ENCODE results near the gene LRSAM1. TPM values are rescaled to one million over a fixed set of nuclear protein-coding genes. Genes with fewer than 3 reads are reported as not detected.

Gene LRSAM1
- total and polyA plus RNA-seq, 9 of the 15 experiments (the other 6 are each of a cell fraction or from before 2014, with no cell fraction given): 0.07 to 16.2 (median 4.7) TPM

DNA sequence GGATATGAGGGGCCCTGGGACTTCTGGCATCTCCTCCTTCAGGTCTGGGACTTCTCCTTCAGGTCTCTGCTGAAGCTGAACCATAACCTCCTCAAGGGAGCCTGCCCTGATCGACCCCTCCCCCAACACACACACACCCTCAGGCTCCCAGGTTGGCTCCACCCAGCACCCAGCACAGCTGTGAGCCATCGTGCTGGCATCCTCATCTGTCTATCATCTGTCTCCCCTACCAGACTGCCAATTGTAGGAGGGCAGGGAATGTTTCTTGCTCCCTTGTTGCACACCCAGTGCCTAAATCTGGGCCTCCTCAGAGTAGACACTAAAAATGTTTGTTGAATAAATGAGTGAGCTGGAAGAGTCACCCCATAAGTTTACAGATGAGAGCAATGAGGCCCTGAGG is 71.4 kb downstream of the LRSAM1 start:
- Histone ChIP-seq H3K4me3 (no peak overlapping the region), H3K27me3 (ENCODE audit: control insufficient read depth in 2 of 2, insufficient read depth in 2 of 2, low read length in 2 of 2) (no peaks in the 10 kb centered on the region), H3K9me3 (replicated peaks; ENCODE audit: control insufficient read depth, insufficient read depth, low read depth, low read length) (peaks cover 31% of the 10 kb centered on the region), H3K4me2 (ENCODE audit: insufficient read depth, low read length) (no peak overlapping the region), H3K9ac (ENCODE audit: insufficient read depth in 1 of 2, low read depth in 2 of 2, low read length in 2 of 2) (no peak overlapping the region), H2AFZ (ENCODE audit: low read depth, low read length) (no peak overlapping the region), H3K9me1 (ENCODE audit: control insufficient read depth, insufficient read depth, low read length) (no peaks in the 10 kb centered on the region), H3K79me2 (ENCODE audit: control insufficient read depth, insufficient read depth, low read length) (no peaks in the 10 kb centered on the region), H3K36me3 (ENCODE audit: control insufficient read depth, insufficient read depth, low read length) (peaks cover 81% of the 10 kb centered on the region), H3K4me1 (replicated peaks in 1 of 2; ENCODE audit: control insufficient read depth in 2 of 2, insufficient read depth in 2 of 2, low read length in 2 of 2) (peaks cover 0 to 5% of the 10 kb centered on the region in 2 experiments; a peak in 1 of 5 replicates), H3K27ac (ENCODE audit: extremely low read depth, low read depth, low read length) (no peak overlapping the region), H4K20me1 (replicated peaks; ENCODE audit: control insufficient read depth, insufficient read depth, low read length) (no peaks in the 10 kb centered on the region)
- ChIA-PET CTCF (ENCODE audit: low intra/inter-chr PET ratio) (no interaction called here), POLR2A (no interaction called here)
- in situ Hi-C loops (cut with MboI): no loop called here
- WGBS (ENCODE audit: insufficient coverage, low coverage, missing lambda C conversion rate): 81% methylated on average over 2 of the region's 2 CpGs
- intact Hi-C loops (cut with micrococcal nuclease): loop anchor here (5.0 kb wide), 1 partner anchor 65 kb away; no protein-coding TSS in a partner anchor
- ATAC-seq (no peak), DNase-seq (ENCODE audit: extremely low read depth in 1 of 4, low spot score in 3 of 4) (no peak), FAIRE-seq (no peak)
- BruUV-seq (replicated peaks): no TSS peak
- no peak for TF ChIP-seq CREB1 (IDR thresholded peaks at IDR 0.05)
- TF ChIP-seq CREB1 (CRISPR knock-in tag; IDR thresholded peaks at IDR 0.05): no peak
- no peak for TF ChIP-seq MAFG (tag; conservative IDR thresholded peaks at IDR 0.05)
- TF ChIP-seq ATF7 (IDR thresholded peaks at IDR 0.05): no peak
- TF ChIP-seq, protein P1, sequence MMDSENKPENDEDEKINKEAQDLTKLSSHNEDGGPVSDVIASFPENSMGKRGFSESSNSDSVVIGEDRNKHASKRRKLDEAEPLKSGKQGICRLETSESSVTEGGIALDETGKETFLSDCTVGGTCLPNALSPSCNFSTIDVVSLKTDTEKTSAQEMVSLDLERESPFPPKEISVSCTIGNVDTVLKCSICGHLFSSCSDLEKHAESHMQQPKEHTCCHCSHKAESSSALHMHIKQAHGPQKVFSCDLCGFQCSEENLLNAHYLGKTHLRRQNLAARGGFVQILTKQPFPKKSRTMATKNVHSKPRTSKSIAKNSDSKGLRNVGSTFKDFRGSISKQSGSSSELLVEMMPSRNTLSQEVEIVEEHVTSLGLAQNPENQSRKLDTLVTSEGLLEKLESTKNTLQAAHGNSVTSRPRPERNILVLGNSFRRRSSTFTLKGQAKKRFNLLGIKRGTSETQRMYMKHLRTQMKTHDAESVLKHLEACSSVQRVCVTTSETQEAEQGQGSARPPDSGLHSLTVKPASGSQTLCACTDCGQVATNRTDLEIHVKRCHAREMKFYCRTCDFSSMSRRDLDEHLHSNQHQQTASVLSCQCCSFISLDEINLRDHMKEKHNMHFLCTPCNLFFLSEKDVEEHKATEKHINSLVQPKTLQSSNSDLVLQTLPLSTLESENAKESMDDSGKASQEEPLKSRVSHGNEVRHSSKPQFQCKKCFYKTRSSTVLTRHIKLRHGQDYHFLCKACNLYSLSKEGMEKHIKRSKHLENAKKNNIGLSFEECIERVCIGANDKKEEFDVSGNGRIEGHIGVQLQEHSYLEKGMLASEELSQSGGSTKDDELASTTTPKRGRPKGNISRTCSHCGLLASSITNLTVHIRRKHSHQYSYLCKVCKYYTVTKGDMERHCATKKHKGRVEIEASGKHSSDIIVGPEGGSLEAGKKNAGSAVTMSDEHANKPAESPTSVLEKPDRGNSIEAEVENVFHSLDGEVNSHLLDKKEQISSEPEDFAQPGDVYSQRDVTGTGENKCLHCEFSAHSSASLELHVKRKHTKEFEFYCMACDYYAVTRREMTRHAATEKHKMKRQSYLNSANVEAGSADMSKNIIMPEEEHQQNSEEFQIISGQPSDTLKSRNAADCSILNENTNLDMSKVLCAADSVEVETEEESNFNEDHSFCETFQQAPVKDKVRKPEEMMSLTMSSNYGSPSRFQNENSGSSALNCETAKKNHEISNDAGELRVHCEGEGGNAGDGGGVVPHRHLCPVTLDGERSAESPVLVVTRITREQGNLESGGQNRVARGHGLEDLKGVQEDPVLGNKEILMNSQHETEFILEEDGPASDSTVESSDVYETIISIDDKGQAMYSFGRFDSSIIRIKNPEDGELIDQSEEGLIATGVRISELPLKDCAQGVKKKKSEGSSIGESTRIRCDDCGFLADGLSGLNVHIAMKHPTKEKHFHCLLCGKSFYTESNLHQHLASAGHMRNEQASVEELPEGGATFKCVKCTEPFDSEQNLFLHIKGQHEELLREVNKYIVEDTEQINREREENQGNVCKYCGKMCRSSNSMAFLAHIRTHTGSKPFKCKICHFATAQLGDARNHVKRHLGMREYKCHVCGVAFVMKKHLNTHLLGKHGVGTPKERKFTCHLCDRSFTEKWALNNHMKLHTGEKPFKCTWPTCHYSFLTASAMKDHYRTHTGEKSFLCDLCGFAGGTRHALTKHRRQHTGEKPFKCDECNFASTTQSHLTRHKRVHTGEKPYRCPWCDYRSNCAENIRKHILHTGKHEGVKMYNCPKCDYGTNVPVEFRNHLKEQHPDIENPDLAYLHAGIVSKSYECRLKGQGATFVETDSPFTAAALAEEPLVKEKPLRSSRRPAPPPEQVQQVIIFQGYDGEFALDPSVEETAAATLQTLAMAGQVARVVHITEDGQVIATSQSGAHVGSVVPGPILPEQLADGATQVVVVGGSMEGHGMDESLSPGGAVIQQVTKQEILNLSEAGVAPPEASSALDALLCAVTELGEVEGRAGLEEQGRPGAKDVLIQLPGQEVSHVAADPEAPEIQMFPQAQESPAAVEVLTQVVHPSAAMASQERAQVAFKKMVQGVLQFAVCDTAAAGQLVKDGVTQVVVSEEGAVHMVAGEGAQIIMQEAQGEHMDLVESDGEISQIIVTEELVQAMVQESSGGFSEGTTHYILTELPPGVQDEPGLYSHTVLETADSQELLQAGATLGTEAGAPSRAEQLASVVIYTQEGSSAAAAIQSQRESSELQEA (IDR thresholded peaks at IDR 0.05; ENCODE audit: low read depth): no peak
- no peak for TF ChIP-seq RBBP5 (IDR thresholded peaks at IDR 0.05; ENCODE audit: borderline replicate concordance, insufficient read depth, low read length, poor library complexity, severe bottlenecking)
- TF ChIP-seq DPF2 (IDR thresholded peaks at IDR 0.05): no peak
- no peak for TF ChIP-seq ZNF655 (CRISPR knock-in tag; IDR thresholded peaks at IDR 0.05)
- TF ChIP-seq SIN3B (IDR thresholded peaks at IDR 0.05; ENCODE audit: low read depth): no peak
- no peak for TF ChIP-seq ETV6 (IDR thresholded peaks at IDR 0.05; ENCODE audit: borderline replicate concordance in 1 of 2, low read depth in 2 of 2, low read length in 1 of 2)
- no peak for TF ChIP-seq ETV6 (CRISPR knock-in tag; IDR thresholded peaks at IDR 0.05; ENCODE audit: borderline replicate concordance)
- TF ChIP-seq ARHGAP35 (IDR thresholded peaks at IDR 0.05; ENCODE audit: partially characterized antibody): no peak
- TF ChIP-seq HIVEP1 (CRISPR knock-in tag; IDR thresholded peaks at IDR 0.05): no peak

All from K562 (cell line).